A549 (cell line): ENCODE results near the gene SORCS2.

Experiments
- POLR2A ChIP-seq: IDR thresholded peaks from 2 replicates; pipeline ENCODE4 v1.6.1; 2012; ENCODE audit warnings: mild to moderate bottlenecking, low read length
- RAD21 ChIP-seq, 2 experiments: fragments of >200 bp in 1 of 2; sonication (Bioruptor Twin) in 1 of 2; formaldehyde crosslinking in 1 of 2; IDR thresholded peaks in 1 of 2; conservative IDR thresholded peaks in 1 of 2; 2 replicates in 1 of 2; 3 replicates in 1 of 2; pipeline ENCODE4 v1.6.1; 2012 to 2018; ENCODE audit warnings: inconsistent platforms in 1 of 2
- TF ChIP-seq, protein P1 (sequence below): fragments of 450-650 bp; IDR thresholded peaks from 2 replicates; pipeline ENCODE4 v1.6.1; 2014; ENCODE audit warnings: antibody characterized with exemption

DNA sequence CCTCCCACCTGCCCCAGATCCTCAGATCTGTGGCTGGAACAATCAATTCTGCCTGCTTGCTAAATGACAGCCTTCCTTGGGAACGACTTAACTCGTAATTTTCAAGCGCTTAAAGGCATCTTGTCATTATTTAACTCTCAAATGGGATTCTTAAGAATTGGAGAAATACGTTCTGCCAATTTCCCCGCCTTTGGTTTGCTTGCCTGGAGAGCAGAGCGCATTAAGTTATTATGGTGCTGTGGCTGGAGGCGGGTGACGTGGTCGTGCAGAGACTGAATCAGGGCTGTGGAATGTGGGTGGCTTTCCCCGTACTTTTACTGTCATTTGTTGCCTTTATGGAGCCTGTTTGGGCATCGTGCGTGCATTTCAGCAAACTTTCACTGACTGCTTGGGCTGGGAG, 321.3 kb downstream of the SORCS2 start:
- no peak for TF ChIP-seq RAD21 (conservative IDR thresholded peaks at IDR 0.05 in 1 of 2, IDR thresholded peaks at IDR 0.05 in 1 of 2)
- TF ChIP-seq POLR2A: no peak
- TF ChIP-seq, protein P1, sequence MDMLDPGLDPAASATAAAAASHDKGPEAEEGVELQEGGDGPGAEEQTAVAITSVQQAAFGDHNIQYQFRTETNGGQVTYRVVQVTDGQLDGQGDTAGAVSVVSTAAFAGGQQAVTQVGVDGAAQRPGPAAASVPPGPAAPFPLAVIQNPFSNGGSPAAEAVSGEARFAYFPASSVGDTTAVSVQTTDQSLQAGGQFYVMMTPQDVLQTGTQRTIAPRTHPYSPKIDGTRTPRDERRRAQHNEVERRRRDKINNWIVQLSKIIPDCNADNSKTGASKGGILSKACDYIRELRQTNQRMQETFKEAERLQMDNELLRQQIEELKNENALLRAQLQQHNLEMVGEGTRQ: no peak
